B cell (primary cell): ENCODE measurements around the gene WASF3. TPM values are rescaled to one million over a fixed set of nuclear protein-coding genes. Genes with fewer than 3 reads are reported as not detected.

Experiments used
- ATAC-seq: fragments of 200-7000 bp; cut with Tn5 transposase; one replicate; pipeline ENCODE4 v1.10.0; 2021; ENCODE audit warnings: low read depth, mild to moderate bottlenecking, moderate number of reproducible peaks, moderate library complexity
- CTCF ChIA-PET: fragments of 350-600 bp; sonication (Branson Sonifier 250); formaldehyde crosslinking; loops from one replicate; lab custom pipeline; 2021; ENCODE audit warnings: antibody characterized with exemption, inconsistent platforms; lab: Charles Lee
- POLR2A ChIA-PET: fragments of 350-600 bp; sonication (Branson Sonifier 250); formaldehyde crosslinking; loops from one replicate; lab custom pipeline; 2021; ENCODE audit warnings: antibody characterized with exemption; lab: Charles Lee
- DNase-seq: peaks from one replicate; pipeline ENCODE4 v3.0.0; 2013
- H2AFZ ChIP-seq: 2 replicates; pipeline ENCODE4 v1.6.1; 2012; ENCODE audit warnings: mild to moderate bottlenecking, low read depth, low read length; ENCODE audit not compliant: insufficient read depth, poor library complexity, severe bottlenecking
- H3K27ac ChIP-seq, 2 donors: 1 replicate in 1 of 2; 2 replicates in 1 of 2; pipeline ENCODE4 v1.5.1; 2012 to 2013; ENCODE audit warnings: low read length in 2 of 2, mild to moderate bottlenecking in 2 of 2, moderate library complexity in 1 of 2
- H3K27me3 ChIP-seq, 4 experiments: fragments of 200-600 bp in 1 of 4; sonication (generic) in 1 of 4; replicated peaks in 1 of 4; 1 replicate in 2 of 4; 2 replicates in 2 of 4; pipeline versions ENCODE4 v1.6.1 to v1.7.0; 2013 to 2016; ENCODE audit warnings: low read length in 3 of 4, mild to moderate bottlenecking in 2 of 4, mixed read lengths in 1 of 4, moderate library complexity in 1 of 4; ENCODE audit not compliant: insufficient read depth in 4 of 4, control insufficient read depth in 3 of 4; ENCODE audit errors: control extremely low read depth in 1 of 4
- H3K36me3 ChIP-seq, 2 experiments: replicated peaks in 1 of 2; 1 replicate in 1 of 2; 2 replicates in 1 of 2; pipeline versions ENCODE4 v1.6.1 to v1.7.1; 2013; ENCODE audit warnings: low read length in 1 of 2; ENCODE audit not compliant: insufficient read depth in 2 of 2, control insufficient read depth in 1 of 2; ENCODE audit errors: control extremely low read depth in 1 of 2, extremely low read depth in 1 of 2
- H3K4me1 ChIP-seq, 2 donors: fragments of 200-600 bp in 1 of 2; sonication (generic) in 1 of 2; 1 replicate in 1 of 2; 2 replicates in 1 of 2; pipeline versions ENCODE4 v1.5.1 to v1.6.1; 2013 to 2017; ENCODE audit warnings: low read length in 2 of 2; ENCODE audit not compliant: control insufficient read depth in 2 of 2, insufficient read depth in 2 of 2
- H3K4me2 ChIP-seq: replicated peaks from 2 replicates; pipeline ENCODE3; 2012; ENCODE audit warnings: mild to moderate bottlenecking, low read depth, low read length; ENCODE audit not compliant: poor library complexity, severe bottlenecking
- H3K4me3 ChIP-seq, 5 experiments: fragments of 200-600 bp in 1 of 5; sonication (generic) in 1 of 5; 1 replicate in 3 of 5; 2 replicates in 2 of 5; pipeline versions ENCODE4 v1.5.1 to v1.7.0; 2011 to 2016; ENCODE audit warnings: low read length in 4 of 5, mild to moderate bottlenecking in 4 of 5, low read depth in 2 of 5, control low read depth in 1 of 5, moderate library complexity in 1 of 5; ENCODE audit not compliant: insufficient read depth in 1 of 5; ENCODE audit errors: control extremely low read depth in 1 of 5, extremely low read depth in 1 of 5
- H3K79me2 ChIP-seq: fragments of 200-600 bp; sonication (generic); one replicate; pipeline ENCODE4 v1.6.0; 2016; ENCODE audit warnings: low read length; ENCODE audit not compliant: control insufficient read depth, insufficient read depth
- H3K9ac ChIP-seq: fragments of 200-600 bp; sonication (generic); 2 replicates; pipeline ENCODE4 v1.6.1; 2017; ENCODE audit warnings: mild to moderate bottlenecking, low read length, moderate library complexity
- H3K9me3 ChIP-seq, 3 donors: one replicate each; pipeline versions ENCODE4 v1.6.1 to v1.7.1; 2013; ENCODE audit warnings: low read length in 2 of 3; ENCODE audit not compliant: control insufficient read depth in 2 of 3, insufficient read depth in 1 of 3; ENCODE audit errors: control extremely low read depth in 1 of 3
- H4K20me1 ChIP-seq: 2 replicates; pipeline ENCODE4 v1.6.0; 2012; ENCODE audit warnings: mild to moderate bottlenecking, low read length; ENCODE audit not compliant: insufficient read depth, control insufficient read depth, poor library complexity, severe bottlenecking
- H3K27ac Mint-ChIP-seq: one replicate; pipeline ENCODE4 v1.8.0; 2021; ENCODE audit warnings: mixed read lengths
- H3K27me3 Mint-ChIP-seq: one replicate; pipeline ENCODE4 v1.8.0; 2021; ENCODE audit warnings: mixed read lengths
- H3K4me1 Mint-ChIP-seq: one replicate; pipeline ENCODE4 v1.8.0; 2021; ENCODE audit warnings: mixed read lengths
- H3K4me3 Mint-ChIP-seq: one replicate; pipeline ENCODE4 v1.8.0; 2021; ENCODE audit warnings: mixed read lengths
- H3K9me3 Mint-ChIP-seq: one replicate; pipeline ENCODE4 v1.8.0; 2022; ENCODE audit warnings: mixed read lengths; ENCODE audit not compliant: insufficient read depth
- EZH2 ChIP-seq: IDR thresholded peaks from 2 replicates; pipeline ENCODE4 v1.6.1; 2012; ENCODE audit warnings: borderline replicate concordance, low read depth, mild to moderate bottlenecking, moderate library complexity, low read length; ENCODE audit not compliant: insufficient read depth, poor library complexity, severe bottlenecking
- WGBS: methylation state at CpG from one replicate; pipeline ENCODE4 v1.1.5; 2013; ENCODE audit warnings: missing lambda C conversion rate; ENCODE audit not compliant: insufficient coverage; 5-methylcytosine and 5-hydroxymethylcytosine counted together
- intact Hi-C: fragments of 100-400 bp; cut with micrococcal nuclease; formaldehyde crosslinking; loops from one replicate; pipeline ENCODE4 v1.10.0; 2022
- polyA plus RNA-seq: library from polyadenylated mRNA; depleted of rRNA; stranded (reverse); fragments of >200 nt; gene quantifications from 2 replicates; pipeline ENCODE4 v1.2.3, GENCODE V29; 2012
- total RNA-seq, 2 donors: library from RNA; stranded (reverse); fragments of 120-200 nt in 1 of 2; gene quantifications; 1 replicate in 1 of 2; 2 replicates in 1 of 2; pipeline versions ENCODE4 v1.2.3 to v1.2.4, GENCODE V29; 2013 to 2022
- TF ChIP-seq, protein P1 (sequence below): fragments of 200-600 bp; IDR thresholded peaks from one replicate; pipeline ENCODE4 v1.8.0; 2022; ENCODE audit warnings: antibody characterized with exemption, mild to moderate bottlenecking

The WASF3 gene
- total and polyA plus RNA-seq, 2 donors (not counting 1 experiment from before 2014, with no cell fraction given): 0.18 to 0.89 TPM

DNA sequence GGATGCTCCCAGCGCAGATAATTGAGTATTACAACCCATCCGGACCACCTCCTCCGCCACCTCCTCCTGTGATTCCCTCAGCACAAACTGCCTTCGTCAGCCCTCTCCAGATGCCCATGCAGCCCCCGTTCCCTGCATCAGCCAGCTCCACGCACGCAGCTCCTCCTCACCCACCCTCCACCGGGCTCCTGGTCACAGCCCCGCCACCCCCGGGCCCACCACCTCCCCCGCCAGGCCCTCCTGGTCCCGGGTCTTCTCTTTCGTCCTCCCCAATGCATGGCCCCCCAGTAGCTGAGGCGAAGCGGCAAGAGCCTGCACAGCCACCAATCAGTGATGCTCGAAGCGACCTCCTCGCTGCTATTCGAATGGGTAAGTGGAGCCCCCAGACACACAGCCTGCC lies 125.1 kb downstream of the WASF3 start:
- no peak for DNase-seq
- H3K4me1 ChIP-seq: no peaks in the 10 kb centered on the region
- ChIA-PET CTCF (interaction anchor here (2.8 kb wide), 1 partner anchor 16 kb away, joined by 9 read pairs; no protein-coding TSS in a partner anchor), POLR2A (no interaction called here)
- H3K36me3 ChIP-seq: no peaks in the 10 kb centered on the region
- Mint-ChIP-seq H3K27ac (no peak overlapping the region), H3K27me3 (peaks cover 19% of the 10 kb centered on the region), H3K4me1 (no peaks in the 10 kb centered on the region), H3K9me3 (no peaks in the 10 kb centered on the region), H3K4me3 (no peak overlapping the region)
- H2AFZ ChIP-seq: no peak overlapping the region
- 94% methylated on average over 16 of the region's 19 CpGs for WGBS
- no peak for ATAC-seq
- no peaks in the 10 kb centered on the region for H3K79me2 ChIP-seq
- no peaks in the 10 kb centered on the region for H4K20me1 ChIP-seq
- TF ChIP-seq EZH2: no peak
- TF ChIP-seq, protein P1, sequence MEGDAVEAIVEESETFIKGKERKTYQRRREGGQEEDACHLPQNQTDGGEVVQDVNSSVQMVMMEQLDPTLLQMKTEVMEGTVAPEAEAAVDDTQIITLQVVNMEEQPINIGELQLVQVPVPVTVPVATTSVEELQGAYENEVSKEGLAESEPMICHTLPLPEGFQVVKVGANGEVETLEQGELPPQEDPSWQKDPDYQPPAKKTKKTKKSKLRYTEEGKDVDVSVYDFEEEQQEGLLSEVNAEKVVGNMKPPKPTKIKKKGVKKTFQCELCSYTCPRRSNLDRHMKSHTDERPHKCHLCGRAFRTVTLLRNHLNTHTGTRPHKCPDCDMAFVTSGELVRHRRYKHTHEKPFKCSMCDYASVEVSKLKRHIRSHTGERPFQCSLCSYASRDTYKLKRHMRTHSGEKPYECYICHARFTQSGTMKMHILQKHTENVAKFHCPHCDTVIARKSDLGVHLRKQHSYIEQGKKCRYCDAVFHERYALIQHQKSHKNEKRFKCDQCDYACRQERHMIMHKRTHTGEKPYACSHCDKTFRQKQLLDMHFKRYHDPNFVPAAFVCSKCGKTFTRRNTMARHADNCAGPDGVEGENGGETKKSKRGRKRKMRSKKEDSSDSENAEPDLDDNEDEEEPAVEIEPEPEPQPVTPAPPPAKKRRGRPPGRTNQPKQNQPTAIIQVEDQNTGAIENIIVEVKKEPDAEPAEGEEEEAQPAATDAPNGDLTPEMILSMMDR: no peak
- intact Hi-C loops: no loop called here
- no peak overlapping the region for H3K9ac ChIP-seq
- H3K4me3 ChIP-seq: no peak overlapping the region
- H3K9me3 ChIP-seq: no peaks in the 10 kb centered on the region
- no peaks in the 10 kb centered on the region for H3K27me3 ChIP-seq
- H3K27ac ChIP-seq: no peak overlapping the region
- no peak overlapping the region for H3K4me2 ChIP-seq

DNA sequence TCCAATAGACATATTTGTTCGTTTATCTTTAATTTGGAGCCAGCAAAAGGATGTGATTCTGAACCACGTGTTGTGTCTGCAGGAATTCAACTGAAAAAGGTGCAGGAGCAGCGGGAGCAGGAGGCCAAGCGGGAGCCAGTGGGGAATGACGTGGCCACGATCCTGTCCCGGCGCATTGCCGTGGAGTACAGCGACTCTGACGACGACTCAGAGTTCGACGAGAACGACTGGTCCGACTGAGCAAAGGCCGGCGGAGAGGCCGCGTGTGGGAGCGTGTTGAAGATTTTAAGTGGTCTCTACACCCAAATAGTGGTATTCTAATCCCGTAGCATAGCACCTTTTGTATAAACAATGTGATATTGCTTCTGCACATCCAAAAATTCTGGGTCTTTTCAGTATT lies 128.1 kb downstream of the WASF3 start:
- CTCF ChIA-PET: interaction anchor here (0.9 to 2.8 kb wide), 2 partner anchors 9 to 13 kb away, joined by 3 to 9 read pairs; no protein-coding TSS in a partner anchor
- H3K27me3 Mint-ChIP-seq: peaks cover 10% of the 10 kb centered on the region
- no peaks in the 10 kb centered on the region for H4K20me1 ChIP-seq
- no peak overlapping the region for H3K4me3 Mint-ChIP-seq
- H3K9me3 Mint-ChIP-seq: no peaks in the 10 kb centered on the region
- TF ChIP-seq, protein P1: no peak
- TF ChIP-seq EZH2: no peak
- H3K27ac ChIP-seq: no peak overlapping the region
- H3K4me2 ChIP-seq: no peak overlapping the region
- no peaks in the 10 kb centered on the region for H3K4me1 ChIP-seq
- H3K4me1 Mint-ChIP-seq: no peaks in the 10 kb centered on the region
- no peak overlapping the region for H3K9ac ChIP-seq
- intact Hi-C loops: no loop called here
- no peak overlapping the region for H3K4me3 ChIP-seq
- POLR2A ChIA-PET: no interaction called here
- no peaks in the 10 kb centered on the region for H3K27me3 ChIP-seq
- ATAC-seq: no peak
- WGBS: 95% methylated on average over 21 of the region's 22 CpGs
- H3K36me3 ChIP-seq: no peaks in the 10 kb centered on the region
- H3K27ac Mint-ChIP-seq: no peak overlapping the region
- no peak for DNase-seq
- H3K9me3 ChIP-seq: peaks cover under 1 to 10% (median 5%) of the 10 kb centered on the region in 3 donors
- H2AFZ ChIP-seq: no peak overlapping the region
- no peaks in the 10 kb centered on the region for H3K79me2 ChIP-seq
